HepG2 (cell line): ENCODE results near the gene NUTF2. TPM values are rescaled to one million over a fixed set of nuclear protein-coding genes. Genes with fewer than 3 reads are reported as not detected.

Source experiments
- ARID2 ChIP-seq: sonication (generic); formaldehyde crosslinking; IDR thresholded peaks from 2 replicates; pipeline ENCODE4 v1.8.1; 2022; ENCODE audit warnings: mild to moderate bottlenecking, missing genetic modification reagents, borderline replicate concordance
- CREBL2 ChIP-seq: sonication (generic); formaldehyde crosslinking; IDR thresholded peaks from 2 replicates; pipeline ENCODE4 v1.8.1; 2023; ENCODE audit warnings: missing genetic modification reagents, mild to moderate bottlenecking, borderline replicate concordance
- MAFK ChIP-seq, 2 experiments: IDR thresholded peaks in 1 of 2; conservative IDR thresholded peaks in 1 of 2; 2 replicates each; pipeline ENCODE4 v1.6.1; 2011; ENCODE audit warnings: improper control_type of control experiment in 2 of 2, low read length in 2 of 2
- PHF21A ChIP-seq: sonication (generic); formaldehyde crosslinking; IDR thresholded peaks from 2 replicates; pipeline ENCODE4 v1.5.0; 2020; ENCODE audit warnings: mild to moderate bottlenecking, missing genetic modification reagents
- RAD51 ChIP-seq: fragments of 450-650 bp; IDR thresholded peaks from 2 replicates; pipeline ENCODE4 v1.6.1; 2016; ENCODE audit warnings: borderline replicate concordance
- ZNF205 ChIP-seq: IDR thresholded peaks from 2 replicates; pipeline ENCODE4 v1.6.1; 2018; ENCODE audit warnings: missing biosample characterization, missing genetic modification reagents
- ZNF512B ChIP-seq: sonication (generic); formaldehyde crosslinking; IDR thresholded peaks from 2 replicates; pipeline ENCODE4 v1.5.1; 2020; ENCODE audit warnings: missing genetic modification reagents, mild to moderate bottlenecking, borderline replicate concordance
- ZNF609 ChIP-seq: sonication (generic); formaldehyde crosslinking; IDR thresholded peaks from 2 replicates; pipeline ENCODE4 v1.4.0; 2020; ENCODE audit warnings: mild to moderate bottlenecking, missing genetic modification reagents, borderline replicate concordance
- ZNF646 ChIP-seq: sonication (generic); formaldehyde crosslinking; IDR thresholded peaks from 2 replicates; pipeline ENCODE4 v1.9.0; 2021; ENCODE audit warnings: mild to moderate bottlenecking, missing genetic modification reagents
- ZNF891 ChIP-seq: sonication (generic); formaldehyde crosslinking; IDR thresholded peaks from 2 replicates; pipeline ENCODE4 v1.5.0; 2020; ENCODE audit warnings: mild to moderate bottlenecking, missing genetic modification reagents
- ZSCAN21 ChIP-seq: sonication (generic); formaldehyde crosslinking; IDR thresholded peaks from 2 replicates; pipeline ENCODE4 v1.8.0; 2022; ENCODE audit warnings: mild to moderate bottlenecking, missing genetic modification reagents, moderate library complexity, borderline replicate concordance
- ZSCAN22 ChIP-seq: sonication (generic); formaldehyde crosslinking; IDR thresholded peaks from 2 replicates; pipeline ENCODE4 v1.4.0; 2020; ENCODE audit warnings: mild to moderate bottlenecking, missing genetic modification reagents
- polyA plus RNA-seq, 8 experiments: library from polyadenylated mRNA; depleted of rRNA in 3 of 8; stranded (reverse) in 7 of 8; unstranded in 1 of 8; fragments of >200 nt; fragmentation: Illumina TruSeq in 4 of 8; extraction: Trizol in 4 of 8; gene quantifications; 2 replicates each; pipeline versions ENCODE4 v1.2.1 to v1.2.3, GENCODE V29; 2011 to 2016; ENCODE audit warnings: low read depth in 4 of 8, missing spikeins in 1 of 8, mixed read lengths in 1 of 8; ENCODE audit not compliant: insufficient read depth in 1 of 8
- total RNA-seq, 5 experiments: library from RNA; depleted of rRNA; stranded (reverse); fragments of >200 nt; fragmentation: Illumina TruSeq; extraction: Trizol; gene quantifications; 2 replicates each; pipeline ENCODE4 v1.2.3, GENCODE V29; 2016; ENCODE audit warnings: low read depth in 1 of 5

Gene NUTF2
- total and polyA plus RNA-seq, 2 of the 13 experiments (the other 11 are each of a cell fraction or from before 2014, with no cell fraction given), result 168 to 214 TPM

- TF ChIP-seq ZNF646 (CRISPR knock-in tag), result no peak
- TF ChIP-seq RAD51, result no peak
- peak; percentile 76 for TF ChIP-seq PHF21A (CRISPR knock-in tag)
- TF ChIP-seq ZSCAN21 (CRISPR knock-in tag), result no peak
- TF ChIP-seq ZNF205 (CRISPR knock-in tag), result no peak; the same call in 1 of the 2 replicates
- no peak for TF ChIP-seq ARID2 (CRISPR knock-in tag)
- no peak for TF ChIP-seq CREBL2 (CRISPR knock-in tag)
- TF ChIP-seq MAFK (conservative IDR thresholded peaks at IDR 0.05 in 1 of 2, IDR thresholded peaks at IDR 0.05 in 1 of 2; ENCODE audit: low read length in 2 of 2), result peak in 1 of 2 experiments; percentile 24; a peak in 2 of 4 replicates
- no peak for TF ChIP-seq ZNF891 (CRISPR knock-in tag)
- no peak for TF ChIP-seq ZSCAN22 (CRISPR knock-in tag)
- TF ChIP-seq ZNF512B, result no peak
- TF ChIP-seq ZNF609 (CRISPR knock-in tag), result no peak; the same call in 1 of the 2 replicates
Measured at GRCh38 chr16:67857547-67858233, 11.0 kb downstream of the NUTF2 start (continued).
